ENCODE data around the gene RAC3.
A peak's percentile ranks its signal among the peaks of the same experiment; 100 is the strongest.
"Not testable (repeated sequence)": the region's sequence is repeated elsewhere in the genome, so short reads cannot be mapped to it uniquely, and the experiment has no call there.

Gene RAC3

GRCh38 chr17:82036634-82037091 lies 5.2 kb downstream of the RAC3 start:
- H3K4me3 Mint-ChIP-seq: peak overlapping the region; percentile 74
- no peaks in the 10 kb centered on the region for H3K9me3 Mint-ChIP-seq
- H3K27me3 Mint-ChIP-seq: no peaks in the 10 kb centered on the region
- H3K4me1 Mint-ChIP-seq (ENCODE audit: low read depth): peaks cover 20% of the 10 kb centered on the region
- H3K36me3 Mint-ChIP-seq (ENCODE audit: low read depth): no peaks in the 10 kb centered on the region
- H3K27ac Mint-ChIP-seq: no peak overlapping the region

- Mint-ChIP-seq H3K27ac (peak within 1 kb of the TSS; percentile 86), H3K4me1 (ENCODE audit: low read depth) (peaks cover 20% of the 10 kb centered on the region), H3K36me3 (ENCODE audit: low read depth) (no peaks in the 10 kb centered on the region), H3K9me3 (no peaks in the 10 kb centered on the region), H3K27me3 (no peaks in the 10 kb centered on the region), H3K4me3 (peak within 1 kb of the TSS; percentile 75)
These were observed 5.8 kb downstream of the RAC3 start, which contains the start of gene DCXR for GRCh38 chr17:82037092-82037888. Gene DCXR (minus strand): TSS chr17:82037697. CDS start chr17:82037682, 15 bp downstream.

GRCh38 chr17:82037889-82038195 lies 6.4 kb downstream of the RAC3 start:
- peak overlapping the region; percentile 86 for H3K27ac Mint-ChIP-seq

GRCh38 chr17:82038796-82039409 lies 7.4 kb downstream of the RAC3 start:
- not testable (repeated sequence) for H3K9me3 Mint-ChIP-seq; H3K4me3 Mint-ChIP-seq; H3K36me3 Mint-ChIP-seq (ENCODE audit: low read depth); H3K27me3 Mint-ChIP-seq; H3K27ac Mint-ChIP-seq
- peaks cover 20% of the 10 kb centered on the region for H3K4me1 Mint-ChIP-seq (ENCODE audit: low read depth)

More at GRCh38 chr17:82037889-82038195, 6.4 kb downstream of the RAC3 start:
- Mint-ChIP-seq H3K4me3 (peak overlapping the region; percentile 75), H3K4me1 (ENCODE audit: low read depth) (peaks cover 20% of the 10 kb centered on the region), H3K9me3 (no peaks in the 10 kb centered on the region), H3K27me3 (no peaks in the 10 kb centered on the region), H3K36me3 (ENCODE audit: low read depth) (no peaks in the 10 kb centered on the region)

GRCh38 chr17:82039695-82040299 lies 8.3 kb downstream of the RAC3 start:
- H3K4me1 Mint-ChIP-seq (ENCODE audit: low read depth): peaks cover 20% of the 10 kb centered on the region
- H3K4me3 Mint-ChIP-seq: no peak overlapping the region
- H3K27ac Mint-ChIP-seq: no peak overlapping the region
- H3K9me3 Mint-ChIP-seq: no peaks in the 10 kb centered on the region
- no peaks in the 10 kb centered on the region for H3K27me3 Mint-ChIP-seq
- no peaks in the 10 kb centered on the region for H3K36me3 Mint-ChIP-seq (ENCODE audit: low read depth)

GRCh38 chr17:82041144-82041814 lies 9.8 kb downstream of the RAC3 start:
- Mint-ChIP-seq H3K4me1 (ENCODE audit: low read depth) (peaks cover 14% of the 10 kb centered on the region), H3K36me3 (ENCODE audit: low read depth) (no peaks in the 10 kb centered on the region), H3K27me3 (no peaks in the 10 kb centered on the region), H3K27ac (no peak overlapping the region), H3K4me3 (no peak overlapping the region), H3K9me3 (no peaks in the 10 kb centered on the region)

GRCh38 chr17:82042649-82043048 lies 11.2 kb downstream of the RAC3 start:
- H3K4me1 Mint-ChIP-seq (ENCODE audit: low read depth): peaks cover 12% of the 10 kb centered on the region

GRCh38 chr17:82043507-82043906 lies 12.0 kb downstream of the RAC3 start:
- no peak overlapping the region for H3K4me3 Mint-ChIP-seq
- no peaks in the 10 kb centered on the region for H3K27me3 Mint-ChIP-seq
- peaks cover 7% of the 10 kb centered on the region for H3K4me1 Mint-ChIP-seq (ENCODE audit: low read depth)
- H3K27ac Mint-ChIP-seq: no peak overlapping the region
- no peaks in the 10 kb centered on the region for H3K36me3 Mint-ChIP-seq (ENCODE audit: low read depth)
- no peaks in the 10 kb centered on the region for H3K9me3 Mint-ChIP-seq

More at GRCh38 chr17:82042649-82043048, 11.2 kb downstream of the RAC3 start:
- H3K9me3 Mint-ChIP-seq: no peaks in the 10 kb centered on the region
- no peaks in the 10 kb centered on the region for H3K27me3 Mint-ChIP-seq
- no peaks in the 10 kb centered on the region for H3K36me3 Mint-ChIP-seq (ENCODE audit: low read depth)
- no peak overlapping the region for H3K4me3 Mint-ChIP-seq
- no peak overlapping the region for H3K27ac Mint-ChIP-seq

- no peaks in the 10 kb centered on the region for H3K36me3 Mint-ChIP-seq (ENCODE audit: low read depth)
- no peak overlapping the region for H3K4me3 Mint-ChIP-seq
- H3K4me1 Mint-ChIP-seq (ENCODE audit: low read depth): peaks cover 7% of the 10 kb centered on the region
- H3K9me3 Mint-ChIP-seq: no peaks in the 10 kb centered on the region
- H3K27me3 Mint-ChIP-seq: no peaks in the 10 kb centered on the region
- H3K27ac Mint-ChIP-seq: no peak overlapping the region
These were observed 14.5 kb downstream of the RAC3 start for GRCh38 chr17:82045936-82046484.

- H3K9me3 Mint-ChIP-seq: no peaks in the 10 kb centered on the region
- no peak overlapping the region for H3K4me3 Mint-ChIP-seq
- H3K27me3 Mint-ChIP-seq: no peaks in the 10 kb centered on the region
- no peak overlapping the region for H3K27ac Mint-ChIP-seq
- H3K36me3 Mint-ChIP-seq (ENCODE audit: low read depth): no peaks in the 10 kb centered on the region
- peaks cover 7% of the 10 kb centered on the region for H3K4me1 Mint-ChIP-seq (ENCODE audit: low read depth)
These were observed 15.4 kb downstream of the RAC3 start for GRCh38 chr17:82046903-82047302.

GRCh38 chr17:82047379-82047778 lies 15.9 kb downstream of the RAC3 start:
- Mint-ChIP-seq H3K4me3 (no peak overlapping the region), H3K9me3 (no peaks in the 10 kb centered on the region), H3K4me1 (ENCODE audit: low read depth) (peaks cover 7% of the 10 kb centered on the region), H3K27ac (no peak overlapping the region), H3K36me3 (ENCODE audit: low read depth) (no peaks in the 10 kb centered on the region), H3K27me3 (no peaks in the 10 kb centered on the region)

GRCh38 chr17:82047914-82048570 lies 16.6 kb downstream of the RAC3 start:
- no peak overlapping the region for H3K27ac Mint-ChIP-seq
- H3K9me3 Mint-ChIP-seq: no peaks in the 10 kb centered on the region
- peaks cover 12% of the 10 kb centered on the region for H3K4me1 Mint-ChIP-seq (ENCODE audit: low read depth)
- no peaks in the 10 kb centered on the region for H3K27me3 Mint-ChIP-seq
- no peak overlapping the region for H3K4me3 Mint-ChIP-seq
- no peaks in the 10 kb centered on the region for H3K36me3 Mint-ChIP-seq (ENCODE audit: low read depth)

- Mint-ChIP-seq H3K9me3 (no peaks in the 10 kb centered on the region), H3K4me1 (ENCODE audit: low read depth) (peaks cover 17% of the 10 kb centered on the region), H3K27me3 (no peaks in the 10 kb centered on the region), H3K36me3 (ENCODE audit: low read depth) (no peaks in the 10 kb centered on the region), H3K4me3 (no peak overlapping the region), H3K27ac (no peak overlapping the region)
These were observed 17.1 kb downstream of the RAC3 start for GRCh38 chr17:82048571-82048971.

- Mint-ChIP-seq H3K36me3 (ENCODE audit: low read depth) (no peaks in the 10 kb centered on the region), H3K4me3 (no peak overlapping the region), H3K9me3 (no peaks in the 10 kb centered on the region), H3K27me3 (no peaks in the 10 kb centered on the region), H3K27ac (no peak overlapping the region), H3K4me1 (ENCODE audit: low read depth) (peaks cover 18% of the 10 kb centered on the region)
These were observed 17.6 kb downstream of the RAC3 start for GRCh38 chr17:82049106-82049505.
